Peyer's patch (tissue), 4 donors: Measurements from ENCODE around the gene KRTAP4-3.

Source experiments
- CTCF ChIP-seq, 6 experiments: fragments of 450-650 bp in 4 of 6; fragments of 200-600 bp in 2 of 6; sonication (generic) in 1 of 6; IDR thresholded peaks; one replicate each; pipeline ENCODE4 v1.5.1; 2017 to 2019; ENCODE audit warnings: antibody characterized with exemption in 6 of 6, mild to moderate bottlenecking in 3 of 6, moderate library complexity in 1 of 6
- POLR2A ChIP-seq, 2 donors: fragments of 450-650 bp; IDR thresholded peaks; one replicate each; pipeline ENCODE4 v1.5.1; 2017; ENCODE audit warnings: antibody characterized with exemption in 2 of 2, mild to moderate bottlenecking in 2 of 2, moderate library complexity in 2 of 2

GRCh38 chr17:41176744-41177387, 8.8 kb upstream of the KRTAP4-3 start:
- TF ChIP-seq CTCF (IDR thresholded peaks at IDR 0.05) (no peak), POLR2A (IDR thresholded peaks at IDR 0.05) (no peak)
